HEK293T (cell line): ENCODE measurements around the gene MYO7B.

Experiments
- ARNT ChIP-seq: fragments of 450-650 bp; IDR thresholded peaks from 2 replicates; pipeline ENCODE4 v1.6.1; 2017; ENCODE audit warnings: mild to moderate bottlenecking
- BHLHE40 ChIP-seq: fragments of 450-650 bp; IDR thresholded peaks from 2 replicates; pipeline ENCODE4 v1.6.1; 2016; ENCODE audit warnings: mild to moderate bottlenecking, moderate library complexity, borderline replicate concordance
- FOXK2 ChIP-seq: fragments of 450-650 bp; IDR thresholded peaks from 2 replicates; pipeline ENCODE4 v1.6.1; 2016; ENCODE audit warnings: mild to moderate bottlenecking
- FOXM1 ChIP-seq: fragments of 450-650 bp; IDR thresholded peaks from 2 replicates; pipeline ENCODE4 v1.6.1; 2017; ENCODE audit warnings: mild to moderate bottlenecking, borderline replicate concordance

- TF ChIP-seq BHLHE40, result no peak
- no peak for TF ChIP-seq FOXK2
- no peak for TF ChIP-seq ARNT
- no peak for TF ChIP-seq FOXM1
These were observed 113.7 kb downstream of the MYO7B start for GRCh38 chr2:127649100-127649611.
